Muscle of back (tissue), 13 donors: ENCODE measurements around the gene TMEM135. TPM values are rescaled to one million over a fixed set of nuclear protein-coding genes. Genes with fewer than 3 reads are reported as not detected.
A peak's percentile ranks its signal among the peaks of the same experiment; 100 is the strongest.
"Not testable (repeated sequence)": the region's sequence is repeated elsewhere in the genome, so short reads cannot be mapped to it uniquely, and the experiment has no call there.

ENCODE experiments used
- DNase-seq, 3 donors: peaks; one replicate each; pipeline versions ENCODE4 v3.0.0 to v3.0.0-alpha.2; 2013
- long read RNA-seq, 9 donors: transcript quantifications; one replicate each; lab custom pipeline, GENCODE V29; 2026
- polyA plus RNA-seq, 10 donors: library from polyadenylated mRNA; unstranded; fragments of 120-200 nt; gene quantifications; one replicate each; pipeline ENCODE4 v1.2.1, GENCODE V29; 2013; ENCODE audit not compliant: insufficient read length in 10 of 10

The TMEM135 gene
- 10 to 100 TPM; 11.9 to 21.7 (median 16.5) TPM for polyA plus RNA-seq
- long read RNA-seq, donor 1, partial matches to known transcripts: 0 of 1 reads
- long read RNA-seq, donor 1, other reads (novel, unspliced or antisense): 0 of 1 reads
- long read RNA-seq, donor 2: 0 reads
- long read RNA-seq, donor 3: 0 reads
- long read RNA-seq, donor 4, partial matches to known transcripts: 0 of 2 reads
- long read RNA-seq, donor 4, other reads (novel, unspliced or antisense): 0 of 2 reads
- long read RNA-seq, donor 5: 0 reads
- long read RNA-seq, donor 6, partial matches to known transcripts: 0 of 3 reads
- long read RNA-seq, donor 6, other reads (novel, unspliced or antisense): 0 of 3 reads
- long read RNA-seq, donor 7, partial matches to known transcripts: 0 of 1 reads
- long read RNA-seq, donor 7, other reads (novel, unspliced or antisense): 0 of 1 reads
- long read RNA-seq, donor 8, partial matches to known transcripts: 0 of 2 reads
- long read RNA-seq, donor 8, other reads (novel, unspliced or antisense): 0 of 2 reads
- long read RNA-seq, donor 9: 0 reads

- peak; percentile 90 to 96 (median 93) for DNase-seq
These were observed at the start of gene TMEM135 for GRCh38 chr11:87037450-87038234. TMEM135 (plus strand) TSS chr11:87037934; CDS start chr11:87038046, 112 bp downstream.

GRCh38 chr11:86988351-86988881, 49.3 kb upstream of the TMEM135 start:
- DNase-seq: no peak

GRCh38 chr11:86990031-86990430, 47.7 kb upstream of the TMEM135 start:
- no peak for DNase-seq

- DNase-seq: no peak
These were observed 47.2 kb upstream of the TMEM135 start for GRCh38 chr11:86990515-86990914.

GRCh38 chr11:86991341-86991740, 46.4 kb upstream of the TMEM135 start:
- no peak for DNase-seq

- not testable (repeated sequence) for DNase-seq
These were observed 45.4 kb upstream of the TMEM135 start for GRCh38 chr11:86992340-86992739.

- DNase-seq: no peak
These were observed 44.7 kb upstream of the TMEM135 start for GRCh38 chr11:86993031-86993430.

- DNase-seq: no peak
These were observed 40.7 kb upstream of the TMEM135 start for GRCh38 chr11:86996953-86997570.

GRCh38 chr11:86999388-86999787, 38.3 kb upstream of the TMEM135 start:
- DNase-seq: no peak

- DNase-seq: no peak
These were observed 37.6 kb upstream of the TMEM135 start for GRCh38 chr11:86999859-87000753.

- DNase-seq: no peak
These were observed 34.8 kb upstream of the TMEM135 start for GRCh38 chr11:87002918-87003317.

GRCh38 chr11:87004281-87004680, 33.5 kb upstream of the TMEM135 start:
- DNase-seq: not testable (repeated sequence)

GRCh38 chr11:87005569-87005921, 32.2 kb upstream of the TMEM135 start:
- DNase-seq: no peak

- DNase-seq: no peak
These were observed 31.7 kb upstream of the TMEM135 start for GRCh38 chr11:87006035-87006434.

- DNase-seq: peak in 1 of 3 donors; percentile 42
These were observed 29.8 kb upstream of the TMEM135 start for GRCh38 chr11:87007963-87008362.

- no peak for DNase-seq
These were observed 25.6 kb upstream of the TMEM135 start for GRCh38 chr11:87012089-87012488.

GRCh38 chr11:87012673-87013072, 25.1 kb upstream of the TMEM135 start:
- DNase-seq: no peak

- peak; percentile 80 to 93 (median 83) for DNase-seq
These were observed 23.6 kb upstream of the TMEM135 start for GRCh38 chr11:87013912-87014825.

GRCh38 chr11:87015645-87016044, 22.1 kb upstream of the TMEM135 start:
- DNase-seq: no peak
